Measurements from ENCODE around the gene TYROBP.

TYROBP gene

DNA sequence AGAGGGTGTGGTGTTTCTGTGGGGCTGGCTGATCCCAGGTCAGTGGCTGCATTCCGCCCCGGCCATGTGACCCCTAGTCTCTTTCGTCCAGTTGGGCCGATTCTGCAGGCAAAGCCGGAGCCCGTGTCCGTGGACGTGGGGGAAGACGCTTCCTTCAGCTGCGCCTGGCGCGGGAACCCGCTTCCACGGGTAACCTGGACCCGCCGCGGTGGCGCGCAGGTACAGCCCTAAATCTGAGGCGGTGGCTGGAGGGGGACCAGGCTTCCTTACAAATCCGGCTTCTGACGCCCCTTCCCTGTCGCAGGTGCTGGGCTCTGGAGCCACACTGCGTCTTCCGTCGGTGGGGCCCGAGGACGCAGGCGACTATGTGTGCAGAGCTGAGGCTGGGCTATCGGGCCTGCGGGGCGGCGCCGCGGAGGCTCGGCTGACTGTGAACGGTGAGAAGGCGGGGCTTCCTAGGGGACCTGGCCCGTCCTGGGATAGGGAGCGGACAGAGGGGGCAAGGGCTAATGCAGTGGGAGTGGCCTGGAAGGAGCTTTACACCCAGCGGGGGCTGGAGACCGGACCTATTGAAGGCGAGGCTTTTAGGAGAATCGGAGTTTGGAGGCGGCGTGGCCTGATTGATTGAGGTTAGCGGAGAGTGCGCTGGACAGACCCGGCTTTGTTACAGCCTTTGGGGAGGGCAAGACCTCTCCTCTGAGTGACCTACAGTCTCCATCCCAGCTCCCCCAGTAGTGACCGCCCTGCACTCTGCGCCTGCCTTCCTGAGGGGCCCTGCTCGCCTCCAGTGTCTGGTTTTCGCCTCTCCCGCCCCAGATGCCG is 47.1 kb downstream of the TYROBP start:
- TF ChIP-seq, protein P1, sequence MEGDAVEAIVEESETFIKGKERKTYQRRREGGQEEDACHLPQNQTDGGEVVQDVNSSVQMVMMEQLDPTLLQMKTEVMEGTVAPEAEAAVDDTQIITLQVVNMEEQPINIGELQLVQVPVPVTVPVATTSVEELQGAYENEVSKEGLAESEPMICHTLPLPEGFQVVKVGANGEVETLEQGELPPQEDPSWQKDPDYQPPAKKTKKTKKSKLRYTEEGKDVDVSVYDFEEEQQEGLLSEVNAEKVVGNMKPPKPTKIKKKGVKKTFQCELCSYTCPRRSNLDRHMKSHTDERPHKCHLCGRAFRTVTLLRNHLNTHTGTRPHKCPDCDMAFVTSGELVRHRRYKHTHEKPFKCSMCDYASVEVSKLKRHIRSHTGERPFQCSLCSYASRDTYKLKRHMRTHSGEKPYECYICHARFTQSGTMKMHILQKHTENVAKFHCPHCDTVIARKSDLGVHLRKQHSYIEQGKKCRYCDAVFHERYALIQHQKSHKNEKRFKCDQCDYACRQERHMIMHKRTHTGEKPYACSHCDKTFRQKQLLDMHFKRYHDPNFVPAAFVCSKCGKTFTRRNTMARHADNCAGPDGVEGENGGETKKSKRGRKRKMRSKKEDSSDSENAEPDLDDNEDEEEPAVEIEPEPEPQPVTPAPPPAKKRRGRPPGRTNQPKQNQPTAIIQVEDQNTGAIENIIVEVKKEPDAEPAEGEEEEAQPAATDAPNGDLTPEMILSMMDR (IDR thresholded peaks at IDR 0.05) = no peak

- TF ChIP-seq, protein P1 (IDR thresholded peaks at IDR 0.05) = no peak
Measured at GRCh38 chr19:35860436-35860817, 47.7 kb downstream of the TYROBP start.

- TF ChIP-seq, protein P1 (IDR thresholded peaks at IDR 0.05) = no peak
Measured at GRCh38 chr19:35859414-35859813, 48.7 kb downstream of the TYROBP start.

- TF ChIP-seq, protein P1 (IDR thresholded peaks at IDR 0.05) = no peak
Measured at GRCh38 chr19:35858311-35858710, 49.8 kb downstream of the TYROBP start.

- TF ChIP-seq, protein P1 (IDR thresholded peaks at IDR 0.05) = no peak
Measured at GRCh38 chr19:35856546-35857149, 51.4 kb downstream of the TYROBP start, which contains the start of gene KIRREL2. Gene KIRREL2, plus strand, starts transcription at chr19:35856911. Its CDS starts 209 bp downstream, at chr19:35857120.

All from LNCAP (cell line).